HCT116 (cell line): Measurements from ENCODE around the gene ADCYAP1. TPM values are rescaled to one million over a fixed set of nuclear protein-coding genes. Genes with fewer than 3 reads are reported as not detected.

Experiments used
- ATAC-seq: fragments of 200-7000 bp; cut with Tn5 transposase; 2 replicates; pipeline ENCODE4 v1.9.1; 2020; ENCODE audit warnings: mild to moderate bottlenecking, moderate library complexity
- BruUV-seq: library from RNA; stranded (reverse); fragments of 400-500 nt; replicated peaks from 2 replicates; lab custom pipeline; 2021; lab: Mats Ljungman, UMichigan
- CTCF ChIA-PET: fragments of 300-600 bp; sonication (Branson Sonifier 250); formaldehyde crosslinking; loops from one replicate; lab custom pipeline; 2021; ENCODE audit warnings: antibody characterized with exemption; lab: Charles Lee
- POLR2A ChIA-PET: fragments of 300-600, 350-600 bp; sonication (Branson Sonifier 250); formaldehyde crosslinking; loops from one replicate; lab custom pipeline; 2021; ENCODE audit warnings: antibody characterized with exemption; lab: Charles Lee
- RAD21 ChIA-PET, 2 experiments: fragments of 300-600 bp; sonication (Branson Sonifier 250); formaldehyde crosslinking; loops; one replicate each; lab custom pipeline; 2023; ENCODE audit warnings: low total read pairs in 2 of 2; ENCODE audit not compliant: uncharacterized antibody in 2 of 2, unreplicated experiment in 2 of 2, low non-redundant PET in 1 of 2; lab: Charles Lee
- DNase-seq: peaks from one replicate; pipeline ENCODE4 v3.0.0-alpha.2; 2010; ENCODE audit warnings: low read depth, low spot score
- H2AFZ ChIP-seq: fragments of 200-600 bp; shearing (Covaris generic), sonication (generic); 2 replicates; pipeline ENCODE4 v1.6.1; 2017; ENCODE audit warnings: low read depth, mixed run types, mixed read lengths, antibody characterized with exemption, low read length; ENCODE audit not compliant: poor library complexity, severe bottlenecking
- H3K27ac ChIP-seq: 2 replicates; pipeline ENCODE4 v1.5.1; 2012; ENCODE audit warnings: low read depth, low read length
- H3K27me3 ChIP-seq: fragments of 200-600 bp; sonication (generic); 2 replicates; pipeline ENCODE4 v1.6.1; 2016; ENCODE audit warnings: mixed run types, low read length, mixed read lengths; ENCODE audit not compliant: insufficient read depth
- H3K36me3 ChIP-seq, 2 experiments: fragments of 200-500 bp in 1 of 2; fragments of 200-600 bp in 1 of 2; sonication (Bioruptor generic) in 1 of 2; sonication (generic) in 1 of 2; 2 replicates each; pipeline versions ENCODE4 v1.5.1 to v1.6.1; 2014 to 2016; ENCODE audit warnings: low read length in 2 of 2, inconsistent platforms in 1 of 2, mixed read lengths in 1 of 2, mixed run types in 1 of 2; ENCODE audit not compliant: insufficient read depth in 2 of 2, control insufficient read depth in 1 of 2
- H3K4me1 ChIP-seq, 2 experiments: fragments of 200-600 bp in 1 of 2; sonication (generic) in 1 of 2; 2 replicates each; pipeline versions ENCODE4 v1.5.1 to v1.6.1; 2012 to 2017; ENCODE audit warnings: low read length in 2 of 2, inconsistent platforms in 1 of 2, mild to moderate bottlenecking in 1 of 2, mixed read lengths in 1 of 2, mixed run types in 1 of 2, moderate library complexity in 1 of 2; ENCODE audit not compliant: insufficient read depth in 2 of 2, control insufficient read depth in 1 of 2
- H3K4me2 ChIP-seq: fragments of 200-600 bp; sonication (generic); 2 replicates; pipeline ENCODE4 v1.6.1; 2017; ENCODE audit warnings: mixed run types, low read length, mixed read lengths
- H3K4me3 ChIP-seq, 2 experiments: fragments of 200-600 bp in 1 of 2; sonication (generic) in 1 of 2; replicated peaks in 1 of 2; 2 replicates each; pipeline ENCODE4 v1.5.1; 2011 to 2016; ENCODE audit warnings: low read length in 2 of 2, control low read depth in 1 of 2, low read depth in 1 of 2, mild to moderate bottlenecking in 1 of 2, mixed read lengths in 1 of 2, mixed run types in 1 of 2
- H3K79me2 ChIP-seq: fragments of 200-600 bp; sonication (generic); 2 replicates; pipeline ENCODE4 v1.6.1; 2017; ENCODE audit warnings: mild to moderate bottlenecking, mixed run types, low read length, moderate library complexity, mixed read lengths; ENCODE audit not compliant: insufficient read depth
- H3K9ac ChIP-seq: fragments of 200-600 bp; sonication (generic); 2 replicates; pipeline ENCODE4 v1.6.1; 2016; ENCODE audit warnings: low read length, mixed read lengths
- H3K9me2 ChIP-seq: fragments of 200-600 bp; sonication (generic), shearing (Covaris generic); 2 replicates; pipeline ENCODE4 v1.6.1; 2017; ENCODE audit warnings: mixed run types, mild to moderate bottlenecking, moderate library complexity; ENCODE audit not compliant: insufficient read depth
- H3K9me3 ChIP-seq, 2 experiments: fragments of 200-500 bp in 1 of 2; fragments of 200-600 bp in 1 of 2; sonication (Bioruptor generic) in 1 of 2; sonication (generic) in 1 of 2; 2 replicates each; pipeline ENCODE4 v1.6.1; 2014 to 2017; ENCODE audit warnings: low read length in 2 of 2, mixed read lengths in 2 of 2, inconsistent platforms in 1 of 2, low read depth in 1 of 2, mild to moderate bottlenecking in 1 of 2, mixed run types in 1 of 2, moderate library complexity in 1 of 2; ENCODE audit not compliant: control insufficient read depth in 1 of 2, insufficient read depth in 1 of 2
- H4K20me1 ChIP-seq: fragments of 200-600 bp; sonication (generic), shearing (Covaris generic); 2 replicates; pipeline ENCODE4 v1.6.1; 2017; ENCODE audit warnings: mixed run types, mild to moderate bottlenecking, moderate library complexity; ENCODE audit not compliant: insufficient read depth
- CBX3 ChIP-seq: IDR thresholded peaks from 2 replicates; pipeline ENCODE4 v1.6.1; 2012; ENCODE audit warnings: low read depth
- CEBPB ChIP-seq: IDR thresholded peaks from 2 replicates; pipeline ENCODE4 v1.6.1; 2012; ENCODE audit warnings: low read depth
- EGR1 ChIP-seq: IDR thresholded peaks from 2 replicates; pipeline ENCODE4 v1.6.1; 2012; ENCODE audit warnings: low read depth
- ELF1 ChIP-seq: IDR thresholded peaks from 2 replicates; pipeline ENCODE4 v1.6.1; 2012; ENCODE audit warnings: low read depth, borderline replicate concordance
- EZH2 ChIP-seq: fragments of 200-600 bp; sonication (generic); IDR thresholded peaks from 2 replicates; pipeline ENCODE4 v1.6.1; 2017; ENCODE audit warnings: antibody characterized with exemption, mixed run types
- EZH2phosphoT487 ChIP-seq: fragments of 200-600 bp; IDR thresholded peaks from 2 replicates; pipeline ENCODE4 v1.6.1; 2018; ENCODE audit warnings: antibody characterized with exemption, borderline replicate concordance
- JUND ChIP-seq: IDR thresholded peaks from 2 replicates; pipeline ENCODE4 v1.6.1; 2012
- POLR2A ChIP-seq: IDR thresholded peaks from 2 replicates; pipeline ENCODE4 v1.7.0; 2011; ENCODE audit warnings: borderline replicate concordance; ENCODE audit not compliant: insufficient read depth, insufficient read length; ENCODE audit errors: extremely low read depth
- POLR2AphosphoS5 ChIP-seq: IDR thresholded peaks from 2 replicates; pipeline ENCODE4 v1.6.1; 2011; ENCODE audit warnings: mild to moderate bottlenecking, low read depth, low read length, moderate library complexity
- RAD21 ChIP-seq: IDR thresholded peaks from 2 replicates; pipeline ENCODE4 v1.6.1; 2012; ENCODE audit warnings: low read depth, mild to moderate bottlenecking
- SIN3A ChIP-seq: IDR thresholded peaks from 2 replicates; pipeline ENCODE4 v1.6.1; 2012; ENCODE audit warnings: low read depth
- SP1 ChIP-seq: IDR thresholded peaks from 2 replicates; pipeline ENCODE4 v1.6.1; 2012; ENCODE audit warnings: low read depth
- SRF ChIP-seq: IDR thresholded peaks from 2 replicates; pipeline ENCODE4 v1.6.1; 2012; ENCODE audit warnings: low read depth
- TCF7L2 ChIP-seq: IDR thresholded peaks from 2 replicates; pipeline ENCODE4 v1.7.0; 2011; ENCODE audit warnings: borderline replicate concordance, inconsistent platforms; ENCODE audit not compliant: insufficient read depth, insufficient read length; ENCODE audit errors: extremely low read depth
- YY1 ChIP-seq: IDR thresholded peaks from 2 replicates; pipeline ENCODE4 v1.6.1; 2011; ENCODE audit warnings: low read length, low read depth, moderate library complexity, mild to moderate bottlenecking; ENCODE audit not compliant: insufficient replicate concordance; ENCODE audit errors: extremely low read depth
- ZNF274 ChIP-seq: fragments of 200-500 bp; sonication (Bioruptor generic); IDR thresholded peaks from 2 replicates; pipeline ENCODE4 v1.6.1; 2014; ENCODE audit warnings: mild to moderate bottlenecking, low read depth, low read length, inconsistent platforms
- intact Hi-C: fragments of 100-400 bp; cut with micrococcal nuclease; formaldehyde crosslinking; loops from 2 replicates; pipeline ENCODE4 v1.10.0; 2022
- total RNA-seq: library from RNA; stranded (reverse); gene quantifications from one replicate; pipeline ENCODE4 v1.2.1, GENCODE V29; 2021; ENCODE audit not compliant: unreplicated experiment
- TF ChIP-seq, protein P1 (sequence below), 3 experiments: fragments of 200-600 bp in 1 of 3; sonication (generic) in 1 of 3; IDR thresholded peaks in 2 of 3; conservative IDR thresholded peaks in 1 of 3; 2 replicates each; pipeline ENCODE4 v1.5.1; 2012 to 2017; ENCODE audit warnings: low read depth in 2 of 3, low read length in 2 of 3, antibody characterized with exemption in 1 of 3, borderline replicate concordance in 1 of 3, control low read depth in 1 of 3, mild to moderate bottlenecking in 1 of 3, mixed read lengths in 1 of 3, mixed run types in 1 of 3, moderate library complexity in 1 of 3; ENCODE audit not compliant: insufficient read depth in 1 of 3
- TF ChIP-seq, protein P2 (sequence below): IDR thresholded peaks from 2 replicates; pipeline ENCODE4 v1.6.1; 2012

The ADCYAP1 gene
- total RNA-seq, 1 experiment from 2014 or later: not detected

DNA sequence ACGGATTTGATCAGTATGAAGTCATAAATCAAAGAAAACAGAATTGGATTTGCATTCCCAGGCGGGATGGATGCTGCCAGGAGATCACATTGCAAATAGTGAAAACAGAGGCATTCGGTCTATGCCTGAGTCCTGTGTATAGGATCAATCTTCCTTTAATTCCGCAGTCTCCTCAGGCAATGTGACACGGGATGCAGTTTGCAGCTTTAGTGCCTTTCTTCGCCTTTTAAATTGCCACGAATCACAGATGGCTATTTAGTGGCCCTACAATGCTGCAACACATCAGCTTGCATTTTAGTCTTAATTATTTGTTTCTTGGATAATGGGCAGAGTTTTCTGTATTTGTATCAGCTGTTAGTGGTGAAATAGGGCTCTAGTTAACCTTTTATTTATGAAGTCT is 6.8 kb downstream of the ADCYAP1 start (continued):
- TF ChIP-seq, protein P1, sequence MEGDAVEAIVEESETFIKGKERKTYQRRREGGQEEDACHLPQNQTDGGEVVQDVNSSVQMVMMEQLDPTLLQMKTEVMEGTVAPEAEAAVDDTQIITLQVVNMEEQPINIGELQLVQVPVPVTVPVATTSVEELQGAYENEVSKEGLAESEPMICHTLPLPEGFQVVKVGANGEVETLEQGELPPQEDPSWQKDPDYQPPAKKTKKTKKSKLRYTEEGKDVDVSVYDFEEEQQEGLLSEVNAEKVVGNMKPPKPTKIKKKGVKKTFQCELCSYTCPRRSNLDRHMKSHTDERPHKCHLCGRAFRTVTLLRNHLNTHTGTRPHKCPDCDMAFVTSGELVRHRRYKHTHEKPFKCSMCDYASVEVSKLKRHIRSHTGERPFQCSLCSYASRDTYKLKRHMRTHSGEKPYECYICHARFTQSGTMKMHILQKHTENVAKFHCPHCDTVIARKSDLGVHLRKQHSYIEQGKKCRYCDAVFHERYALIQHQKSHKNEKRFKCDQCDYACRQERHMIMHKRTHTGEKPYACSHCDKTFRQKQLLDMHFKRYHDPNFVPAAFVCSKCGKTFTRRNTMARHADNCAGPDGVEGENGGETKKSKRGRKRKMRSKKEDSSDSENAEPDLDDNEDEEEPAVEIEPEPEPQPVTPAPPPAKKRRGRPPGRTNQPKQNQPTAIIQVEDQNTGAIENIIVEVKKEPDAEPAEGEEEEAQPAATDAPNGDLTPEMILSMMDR (IDR thresholded peaks at IDR 0.05 in 2 of 3, conservative IDR thresholded peaks at IDR 0.05 in 1 of 3; ENCODE audit: borderline replicate concordance in 1 of 3, insufficient read depth in 1 of 3, low read depth in 2 of 3, low read length in 2 of 3): no peak
- TF ChIP-seq JUND: no peak
- no peak for TF ChIP-seq EZH2
- no peak for TF ChIP-seq YY1
- TF ChIP-seq TCF7L2: no peak

DNA sequence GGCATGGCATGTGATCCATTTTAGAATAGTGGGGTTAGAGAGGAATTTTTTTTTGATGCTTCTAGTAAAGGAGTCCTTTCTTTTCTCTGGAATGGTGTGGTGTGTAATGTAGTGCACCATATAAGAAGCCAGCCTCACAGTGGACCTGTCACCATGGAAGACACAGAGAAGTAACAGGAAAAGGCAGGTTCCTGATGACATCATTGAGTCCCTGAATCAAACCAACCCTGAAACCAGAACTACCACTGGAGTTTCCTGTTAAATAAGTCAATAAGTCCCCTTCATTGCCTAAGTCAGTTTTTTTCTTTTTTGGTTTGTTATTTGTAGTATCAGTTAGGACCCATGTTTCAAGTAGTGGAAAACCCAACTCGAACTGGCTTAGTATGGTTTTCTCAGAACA is 11.9 kb downstream of the ADCYAP1 start:
- Histone ChIP-seq H3K4me2 (no peak overlapping the region), H3K4me3 (no peak overlapping the region), H3K9ac (no peak overlapping the region), H3K27ac (no peak overlapping the region), H3K9me2 (no peaks in the 10 kb centered on the region), H3K36me3 (no peaks in the 10 kb centered on the region), H2AFZ (no peak overlapping the region), H4K20me1 (no peaks in the 10 kb centered on the region), H3K4me1 (no peaks in the 10 kb centered on the region), H3K27me3 (peaks cover 13% of the 10 kb centered on the region), H3K79me2 (no peaks in the 10 kb centered on the region), H3K9me3 (no peaks in the 10 kb centered on the region)
- ChIA-PET RAD21 (no interaction called here), CTCF (no interaction called here), POLR2A (no interaction called here)
- intact Hi-C loops: no loop called here
- BruUV-seq: no TSS peak
- ATAC-seq (no peak), DNase-seq (no peak)
- TF ChIP-seq POLR2AphosphoS5 (no peak), ELF1 (no peak), SIN3A (no peak), SRF (no peak), EGR1 (no peak), RAD21 (no peak), ZNF274 (no peak), CEBPB (no peak), CBX3 (no peak), TCF7L2 (no peak), EZH2phosphoT487 (no peak), SP1 (no peak), YY1 (no peak), POLR2A (no peak)
- TF ChIP-seq, protein P1 (IDR thresholded peaks at IDR 0.05 in 2 of 3, conservative IDR thresholded peaks at IDR 0.05 in 1 of 3; ENCODE audit: borderline replicate concordance in 1 of 3, insufficient read depth in 1 of 3, low read depth in 2 of 3, low read length in 2 of 3): no peak
- TF ChIP-seq, protein P2, sequence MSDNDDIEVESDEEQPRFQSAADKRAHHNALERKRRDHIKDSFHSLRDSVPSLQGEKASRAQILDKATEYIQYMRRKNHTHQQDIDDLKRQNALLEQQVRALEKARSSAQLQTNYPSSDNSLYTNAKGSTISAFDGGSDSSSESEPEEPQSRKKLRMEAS: no peak
